GM18511 (cell line): ENCODE data around the gene P2RY6.
A peak's percentile ranks its signal among the peaks of the same experiment; 100 is the strongest.

Experiments used
- ATAC-seq: cut with Tn5 transposase; IDR thresholded peaks from one replicate; pipeline ENCODE4 v1.9.1; 2021; ENCODE audit warnings: mild to moderate bottlenecking, moderate library complexity; ENCODE audit not compliant: unreplicated experiment

P2RY6 gene

GRCh38 chr11:73295241-73295995, 23.3 kb downstream of the P2RY6 start:
- no peak for ATAC-seq

DNA sequence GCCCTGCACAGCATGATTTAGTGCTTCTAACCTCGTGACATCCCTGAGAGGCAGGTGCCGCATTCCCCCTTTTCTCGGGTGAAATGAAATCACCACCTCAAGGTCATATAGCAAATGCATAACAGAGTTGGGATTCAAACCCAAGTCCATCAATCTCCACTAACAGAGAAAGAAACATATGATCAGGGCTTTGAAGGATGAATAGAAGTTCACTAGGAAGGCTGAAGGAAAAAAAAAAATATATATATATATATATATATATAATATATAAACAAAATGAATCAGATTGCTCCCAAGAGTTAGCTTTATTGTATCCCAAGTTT, 23.8 kb downstream of the P2RY6 start:
- no peak for ATAC-seq

- no peak for ATAC-seq
Observed at GRCh38 chr11:73296501-73297230, 24.5 kb downstream of the P2RY6 start.

- no peak for ATAC-seq
Observed at GRCh38 chr11:73297231-73297590, 25.1 kb downstream of the P2RY6 start.

DNA sequence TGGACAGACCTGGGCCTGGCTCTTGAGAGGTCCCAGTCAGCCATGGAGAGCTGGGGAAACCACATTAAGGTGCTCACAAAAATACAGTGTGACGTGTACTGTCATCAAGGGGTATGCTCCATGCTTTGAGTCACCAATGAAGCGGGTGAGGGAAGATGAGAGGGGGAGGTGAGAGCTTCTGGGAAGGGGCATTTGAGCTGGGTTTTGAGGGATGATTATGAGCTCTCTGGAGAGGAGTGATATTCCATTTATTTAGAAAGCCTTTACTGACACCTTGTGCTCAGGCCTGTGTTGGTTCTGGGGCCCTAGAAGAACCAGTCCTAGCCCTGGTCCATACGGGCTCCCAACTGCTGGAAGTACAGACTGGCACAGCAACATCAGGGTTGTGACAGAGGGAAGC, 25.6 kb downstream of the P2RY6 start:
- no peak for ATAC-seq

DNA sequence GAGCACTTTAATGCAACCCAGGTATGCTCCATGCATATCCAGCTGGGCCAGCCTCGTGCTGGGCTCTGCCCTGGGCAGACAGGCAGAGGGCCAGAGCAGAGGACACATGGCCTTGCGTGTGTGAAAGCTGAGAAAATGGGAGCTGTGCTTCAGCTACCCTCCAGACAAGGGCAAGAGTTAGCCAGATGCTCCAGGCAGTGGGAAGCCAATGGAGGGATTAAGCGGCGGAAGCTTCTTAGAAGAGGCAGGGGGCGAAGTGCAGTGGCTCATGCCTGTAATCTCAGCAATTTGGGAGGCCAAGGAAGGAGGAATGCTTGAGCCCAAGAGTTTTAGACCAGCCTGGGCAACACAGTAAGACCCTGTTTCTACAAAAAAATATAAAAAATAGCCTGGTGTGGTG, 26.1 kb downstream of the P2RY6 start:
- no peak for ATAC-seq

- no peak for ATAC-seq
Observed at GRCh38 chr11:73299751-73300150, 27.6 kb downstream of the P2RY6 start.

GRCh38 chr11:73306069-73306841, 34.1 kb downstream of the P2RY6 start:
- no peak for ATAC-seq

GRCh38 chr11:73306977-73307322, 34.8 kb downstream of the P2RY6 start:
- no peak for ATAC-seq

DNA sequence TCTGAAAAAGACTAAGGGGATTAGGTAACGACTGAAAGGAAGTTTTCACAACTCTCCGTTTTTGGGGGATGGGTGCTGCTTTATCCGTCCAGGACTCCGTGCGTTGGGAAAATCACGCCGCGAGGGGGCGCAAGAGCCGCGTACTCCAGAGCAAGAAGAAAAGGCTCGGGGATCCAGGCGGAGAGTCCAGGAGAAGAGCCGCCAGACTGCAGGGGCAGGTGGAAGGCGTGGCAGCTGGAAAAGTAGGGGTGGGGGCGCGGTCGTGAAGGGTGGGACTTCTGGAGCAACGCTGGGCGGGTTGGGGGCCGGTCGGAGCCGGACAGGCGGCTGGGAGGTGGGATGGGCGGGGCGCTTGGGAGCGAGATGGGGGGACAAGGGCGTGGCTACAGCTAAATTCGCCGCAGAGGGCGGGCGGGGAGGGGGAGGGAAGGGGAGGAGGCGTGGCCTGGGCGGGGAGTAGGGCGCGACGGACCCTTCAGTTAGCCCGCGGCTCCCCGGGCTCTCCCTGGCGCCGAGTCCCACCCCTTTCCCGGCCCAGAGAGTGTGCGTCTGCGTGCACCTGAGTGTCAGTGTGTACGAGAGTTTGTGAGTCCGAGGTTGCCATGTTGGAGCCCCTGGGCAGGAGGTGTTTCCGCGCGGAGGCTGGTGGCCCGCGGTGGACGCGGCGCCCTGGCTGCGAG, 35.3 kb downstream of the P2RY6 start:
- peak; percentile 68 for ATAC-seq

DNA sequence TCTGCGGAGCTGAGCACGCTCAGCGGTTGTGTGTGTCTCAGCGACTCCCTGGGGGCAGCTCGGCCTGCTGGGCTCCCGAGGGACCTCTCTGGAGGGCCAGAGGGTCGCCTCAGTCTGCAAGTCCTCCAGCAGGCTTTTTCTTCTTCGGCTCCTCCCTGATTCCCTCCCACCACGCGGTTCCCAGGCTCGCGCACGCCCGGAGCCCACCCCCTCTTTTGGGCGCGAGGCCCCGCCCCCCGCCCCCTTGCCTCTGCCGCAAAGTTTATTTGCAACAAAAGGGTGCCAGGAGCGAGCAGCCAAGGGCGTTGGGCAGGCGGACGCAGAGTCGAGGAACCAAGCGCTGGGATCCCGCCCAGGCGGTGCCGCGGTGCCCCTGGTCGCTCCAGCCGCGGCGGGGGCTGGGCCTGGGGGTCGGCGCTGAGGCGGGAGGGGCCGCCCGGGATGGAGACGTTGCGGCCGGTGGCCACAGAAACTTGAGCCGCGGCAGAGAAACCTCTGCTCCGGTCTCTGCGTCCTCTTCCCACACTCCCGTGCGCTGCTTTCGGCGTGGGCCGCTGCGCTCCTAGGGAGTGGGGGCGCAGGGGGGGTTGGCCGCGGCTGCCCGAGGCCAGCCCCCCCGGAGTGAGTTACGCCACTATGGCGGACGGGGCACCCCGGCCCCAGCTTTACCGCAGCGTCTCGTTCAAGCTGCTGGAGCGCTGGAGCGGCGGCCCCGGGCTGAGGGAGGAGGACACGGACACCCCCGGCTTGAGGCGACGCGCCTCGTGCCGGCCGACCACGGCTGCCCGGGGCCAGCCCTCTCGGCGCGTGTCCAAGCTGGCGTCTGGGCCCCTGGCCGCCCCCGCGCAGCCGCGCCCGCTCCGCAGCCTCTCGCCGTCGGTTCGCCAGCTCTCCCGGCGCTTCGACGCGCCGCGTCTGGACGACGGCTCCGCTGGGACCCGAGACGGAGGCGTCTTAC, 36.1 kb downstream of the P2RY6 start, which contains the start of gene ARHGEF17:
TSS of gene ARHGEF17 (plus strand) at position 274 of the 958 bp plus-strand sequence. CDS start at position 637, 363 bp downstream.
- ATAC-seq, result peak; percentile 35

DNA sequence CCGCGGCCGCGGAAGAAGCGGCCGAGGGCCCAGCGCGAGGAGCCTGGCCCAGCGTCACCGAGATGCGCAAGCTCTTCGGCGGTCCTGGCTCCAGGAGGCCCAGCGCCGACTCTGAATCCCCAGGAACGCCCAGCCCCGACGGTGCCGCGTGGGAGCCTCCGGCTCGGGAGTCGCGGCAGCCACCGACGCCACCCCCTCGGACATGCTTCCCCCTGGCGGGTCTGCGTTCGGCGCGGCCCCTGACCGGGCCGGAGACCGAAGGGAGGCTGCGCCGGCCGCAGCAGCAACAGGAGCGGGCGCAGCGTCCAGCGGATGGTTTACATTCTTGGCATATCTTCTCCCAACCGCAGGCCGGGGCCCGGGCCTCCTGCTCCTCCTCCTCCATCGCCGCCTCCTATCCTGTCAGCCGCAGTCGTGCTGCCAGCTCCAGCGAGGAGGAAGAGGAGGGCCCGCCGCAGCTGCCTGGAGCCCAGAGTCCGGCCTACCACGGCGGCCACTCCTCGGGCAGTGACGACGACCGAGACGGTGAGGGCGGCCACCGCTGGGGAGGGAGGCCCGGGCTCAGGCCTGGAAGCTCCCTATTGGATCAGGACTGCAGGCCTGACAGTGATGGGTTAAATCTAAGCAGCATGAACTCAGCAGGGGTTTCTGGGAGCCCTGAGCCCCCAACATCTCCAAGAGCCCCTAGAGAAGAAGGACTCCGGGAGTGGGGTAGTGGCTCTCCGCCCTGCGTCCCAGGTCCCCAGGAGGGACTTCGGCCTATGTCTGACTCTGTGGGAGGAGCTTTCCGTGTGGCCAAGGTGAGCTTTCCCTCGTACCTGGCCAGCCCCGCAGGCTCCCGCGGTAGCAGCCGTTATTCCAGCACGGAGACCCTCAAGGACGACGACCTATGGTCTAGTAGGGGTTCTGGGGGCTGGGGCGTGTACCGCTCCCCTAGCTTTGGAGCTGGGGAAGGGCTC, 37.1 kb downstream of the P2RY6 start:
- ATAC-seq, result no peak

GRCh38 chr11:73310076-73310475, 37.9 kb downstream of the P2RY6 start:
- ATAC-seq, result no peak

GRCh38 chr11:73310661-73311393, 38.7 kb downstream of the P2RY6 start:
- no peak for ATAC-seq

GRCh38 chr11:73311394-73311869, 39.3 kb downstream of the P2RY6 start:
- no peak for ATAC-seq

- no peak for ATAC-seq
Observed at GRCh38 chr11:73312036-73312435, 39.9 kb downstream of the P2RY6 start.

- ATAC-seq, result no peak
Observed at GRCh38 chr11:73312851-73313327, 40.8 kb downstream of the P2RY6 start.

GRCh38 chr11:73313652-73314051, 41.5 kb downstream of the P2RY6 start:
- no peak for ATAC-seq
